GM12875 (cell line): ENCODE measurements around the gene MRRF.

Experiments
- H3K4me3 ChIP-seq: one replicate; pipeline ENCODE4 v1.5.1; 2011; ENCODE audit warnings: low read depth, low read length, control low read depth
- CTCF ChIP-seq: IDR thresholded peaks from 2 replicates; pipeline ENCODE4 v1.5.1; 2011; ENCODE audit warnings: low read depth, mild to moderate bottlenecking, control low read depth, inconsistent platforms, low read length, moderate library complexity, borderline replicate concordance; ENCODE audit not compliant: insufficient read depth

Gene MRRF

GRCh38 chr9:122338536-122338935 is 73.9 kb downstream of the MRRF start:
- TF ChIP-seq CTCF, result no peak
- no peak overlapping the region for H3K4me3 ChIP-seq

GRCh38 chr9:122338994-122339393 is 74.3 kb downstream of the MRRF start:
- H3K4me3 ChIP-seq, result no peak overlapping the region
- no peak for TF ChIP-seq CTCF

- TF ChIP-seq CTCF, result no peak
- H3K4me3 ChIP-seq, result no peak overlapping the region
Observed at GRCh38 chr9:122339579-122339978, 74.9 kb downstream of the MRRF start.

GRCh38 chr9:122340161-122340560 is 75.5 kb downstream of the MRRF start:
- no peak overlapping the region for H3K4me3 ChIP-seq
- TF ChIP-seq CTCF, result no peak

GRCh38 chr9:122342323-122343050 is 77.8 kb downstream of the MRRF start:
- H3K4me3 ChIP-seq, result no peak overlapping the region
- no peak for TF ChIP-seq CTCF

- TF ChIP-seq CTCF, result no peak
- H3K4me3 ChIP-seq, result no peak overlapping the region
Observed at GRCh38 chr9:122346478-122347347, 82.0 kb downstream of the MRRF start.
